IPS DF 4.7 (cell line): Measurements from ENCODE around the gene TTC36.
"Not testable (repeated sequence)": the region's sequence is repeated elsewhere in the genome, so short reads cannot be mapped to it uniquely, and the experiment has no call there.

ENCODE experiments used
- DNase-seq: peaks from one replicate; pipeline ENCODE4 v3.0.0-alpha.2; 2013; ENCODE audit warnings: low spot score; ENCODE audit errors: extremely low read depth

The TTC36 gene

DNA sequence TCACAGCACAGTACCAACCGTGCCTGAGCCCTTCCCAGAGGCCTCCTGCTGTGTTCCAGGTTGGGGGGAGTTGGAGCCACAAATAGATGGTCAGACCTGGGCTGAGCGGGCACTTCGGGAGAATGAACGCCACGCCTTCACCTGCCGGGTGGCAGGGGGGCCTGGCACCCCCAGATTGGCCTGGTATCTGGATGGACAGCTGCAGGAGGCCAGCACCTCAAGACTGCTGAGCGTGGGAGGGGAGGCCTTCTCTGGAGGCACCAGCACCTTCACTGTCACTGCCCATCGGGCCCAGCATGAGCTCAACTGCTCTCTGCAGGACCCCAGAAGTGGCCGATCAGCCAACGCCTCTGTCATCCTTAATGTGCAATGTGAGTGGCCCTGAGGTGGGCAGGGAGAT lies 4.8 kb downstream of the TTC36 start:
- no peak for DNase-seq

DNA sequence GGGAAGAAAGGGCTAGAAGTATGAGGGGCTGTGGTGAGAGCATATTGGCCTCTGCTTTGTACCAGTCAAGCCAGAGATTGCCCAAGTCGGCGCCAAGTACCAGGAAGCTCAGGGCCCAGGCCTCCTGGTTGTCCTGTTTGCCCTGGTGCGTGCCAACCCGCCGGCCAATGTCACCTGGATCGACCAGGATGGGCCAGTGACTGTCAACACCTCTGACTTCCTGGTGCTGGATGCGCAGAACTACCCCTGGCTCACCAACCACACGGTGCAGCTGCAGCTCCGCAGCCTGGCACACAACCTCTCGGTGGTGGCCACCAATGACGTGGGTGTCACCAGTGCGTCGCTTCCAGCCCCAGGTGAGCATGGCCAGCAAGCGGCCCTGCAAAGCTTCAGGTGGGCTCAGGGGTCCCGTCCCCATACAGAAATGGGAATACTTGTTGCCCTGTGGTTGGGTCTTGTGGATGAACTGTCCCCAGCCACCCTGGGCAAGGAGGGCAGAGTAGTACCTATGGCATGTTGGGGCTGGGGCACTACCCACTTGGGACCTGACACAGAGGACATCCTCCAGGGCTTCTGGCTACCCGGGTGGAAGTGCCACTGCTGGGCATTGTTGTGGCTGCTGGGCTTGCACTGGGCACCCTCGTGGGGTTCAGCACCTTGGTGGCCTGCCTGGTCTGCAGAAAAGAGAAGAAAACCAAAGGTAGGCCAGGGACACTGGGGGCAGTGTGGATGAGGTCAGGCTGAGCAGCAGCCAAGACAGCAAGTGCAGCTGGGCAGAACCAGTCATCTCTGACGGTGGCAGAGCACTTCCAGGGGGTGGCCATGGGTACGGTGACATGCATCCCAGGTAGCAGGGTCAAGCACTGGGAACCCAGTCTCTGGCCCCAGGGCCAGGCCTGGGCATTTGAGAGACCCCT lies 5.8 kb downstream of the TTC36 start:
- DNase-seq: no peak

DNA sequence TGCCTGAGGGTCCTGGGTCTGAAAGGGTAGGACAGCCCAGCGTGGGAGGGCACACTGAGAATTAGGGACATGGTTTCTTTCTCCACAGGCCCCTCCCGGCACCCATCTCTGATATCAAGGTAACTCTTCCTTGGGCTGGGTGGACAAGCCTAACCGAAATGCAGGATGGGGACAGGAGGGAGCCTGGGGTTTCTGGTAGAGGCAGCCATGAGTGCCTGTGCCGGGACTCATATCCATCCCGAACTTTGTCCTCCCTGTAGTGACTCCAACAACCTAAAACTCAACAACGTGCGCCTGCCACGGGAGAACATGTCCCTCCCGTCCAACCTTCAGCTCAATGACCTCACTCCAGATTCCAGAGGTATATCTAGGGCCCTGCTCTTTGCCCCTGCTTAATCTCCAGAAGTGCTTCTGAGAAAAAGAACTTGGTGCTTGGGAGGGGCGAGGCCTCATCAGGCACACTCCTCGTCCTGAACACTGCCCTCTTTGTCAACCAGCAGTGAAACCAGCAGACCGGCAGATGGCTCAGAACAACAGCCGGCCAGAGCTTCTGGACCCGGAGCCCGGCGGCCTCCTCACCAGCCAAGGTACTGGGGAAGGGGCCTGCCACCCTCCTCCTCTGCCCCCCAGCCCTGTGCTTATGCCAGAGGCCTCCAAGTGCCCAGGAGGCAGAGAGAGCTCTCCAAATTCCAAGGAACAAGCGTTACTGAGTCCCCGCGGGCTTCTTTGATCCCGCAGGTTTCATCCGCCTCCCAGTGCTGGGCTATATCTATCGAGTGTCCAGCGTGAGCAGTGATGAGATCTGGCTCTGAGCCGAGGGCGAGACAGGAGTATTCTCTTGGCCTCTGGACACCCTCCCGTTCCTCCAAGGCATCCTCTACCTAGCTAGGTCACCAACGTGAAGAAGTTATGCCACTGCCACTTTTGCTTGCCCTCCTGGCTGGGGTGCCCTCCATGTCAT lies 6.8 kb downstream of the TTC36 start:
- no peak for DNase-seq

DNA sequence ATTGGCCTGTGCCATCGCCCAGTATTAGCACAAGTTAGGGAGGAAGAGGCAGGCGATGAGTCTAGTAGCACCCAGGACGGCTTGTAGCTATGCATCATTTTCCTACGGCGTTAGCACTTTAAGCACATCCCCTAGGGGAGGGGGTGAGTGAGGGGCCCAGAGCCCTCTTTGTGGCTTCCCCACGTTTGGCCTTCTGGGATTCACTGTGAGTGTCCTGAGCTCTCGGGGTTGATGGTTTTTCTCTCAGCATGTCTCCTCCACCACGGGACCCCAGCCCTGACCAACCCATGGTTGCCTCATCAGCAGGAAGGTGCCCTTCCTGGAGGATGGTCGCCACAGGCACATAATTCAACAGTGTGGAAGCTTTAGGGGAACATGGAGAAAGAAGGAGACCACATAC lies 8.0 kb downstream of the TTC36 start:
- DNase-seq: no peak

DNA sequence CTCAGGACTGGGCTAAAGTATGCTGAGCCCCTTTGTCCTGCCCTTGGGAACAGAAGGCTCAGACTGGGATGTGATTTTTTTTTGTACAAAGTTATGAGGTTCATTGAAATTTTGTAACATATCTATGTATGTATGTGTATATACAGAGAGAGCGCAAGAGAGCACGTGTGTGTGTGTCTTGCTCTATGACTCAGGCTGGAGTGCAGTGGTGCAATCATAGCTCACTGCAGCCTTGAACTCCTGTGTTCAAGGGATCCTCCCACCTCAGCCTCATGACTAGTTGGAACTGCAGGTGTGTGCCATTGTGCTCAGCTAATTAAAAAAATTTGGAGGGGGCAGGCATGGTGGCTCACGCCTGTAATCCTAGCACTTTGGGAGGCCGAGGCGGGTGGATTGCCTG lies 9.5 kb downstream of the TTC36 start:
- DNase-seq: no peak

DNA sequence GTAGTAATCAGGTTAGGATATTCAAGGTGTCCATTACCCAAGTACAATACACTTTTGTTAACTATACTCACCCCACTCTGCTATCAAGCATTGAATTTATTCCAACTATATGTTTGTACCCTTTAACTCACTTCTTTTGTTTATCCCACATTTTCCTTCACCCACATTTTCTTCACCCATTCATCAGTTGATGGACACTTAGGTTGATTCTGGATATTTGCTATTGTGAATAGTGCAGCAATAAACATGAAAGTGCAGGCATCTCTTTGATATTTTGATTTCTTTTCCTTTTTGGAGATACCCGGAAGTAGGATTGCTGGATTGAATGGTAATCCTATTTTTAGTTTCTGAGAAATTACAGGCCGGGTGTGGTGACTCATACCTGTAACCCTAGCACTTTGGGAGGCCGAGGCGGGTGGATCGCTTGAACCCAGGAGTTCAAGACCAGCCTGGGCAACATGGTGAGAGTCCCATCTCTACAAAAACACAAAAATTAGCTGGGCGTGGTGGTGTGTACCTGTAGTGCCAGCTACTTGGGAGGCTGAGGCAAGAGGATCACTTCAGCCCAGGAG lies 10.2 kb downstream of the TTC36 start:
- DNase-seq: no peak

DNA sequence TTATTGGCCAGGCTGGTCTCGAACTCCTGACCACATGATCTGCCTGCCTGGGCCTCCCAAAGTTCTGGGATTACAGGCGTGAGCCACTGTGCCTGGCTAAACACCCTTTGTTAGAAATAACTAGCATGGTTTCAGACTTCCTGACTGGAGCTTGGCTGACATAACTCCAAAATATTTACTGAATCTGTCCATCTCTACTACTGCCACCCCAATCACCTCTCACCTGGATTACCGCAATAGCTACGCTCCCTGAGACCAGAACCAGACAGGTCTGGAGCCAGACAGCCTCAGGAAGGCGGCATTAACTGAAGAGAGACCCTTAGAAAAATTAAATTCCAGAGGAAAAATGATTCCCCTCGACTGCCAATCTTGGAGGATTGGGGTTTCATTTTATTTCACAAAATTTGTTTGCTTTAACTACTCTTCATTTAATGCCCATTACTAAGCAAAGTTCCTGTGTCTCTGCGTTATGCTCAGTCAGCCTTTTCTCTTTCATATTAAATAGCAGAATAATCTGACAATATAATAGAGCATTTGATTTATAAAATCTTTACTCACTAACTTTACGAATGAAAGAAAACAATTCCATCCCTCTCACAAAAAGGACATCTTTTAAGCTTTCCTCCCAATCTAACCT lies 16.9 kb downstream of the TTC36 start:
- no peak for DNase-seq

DNA sequence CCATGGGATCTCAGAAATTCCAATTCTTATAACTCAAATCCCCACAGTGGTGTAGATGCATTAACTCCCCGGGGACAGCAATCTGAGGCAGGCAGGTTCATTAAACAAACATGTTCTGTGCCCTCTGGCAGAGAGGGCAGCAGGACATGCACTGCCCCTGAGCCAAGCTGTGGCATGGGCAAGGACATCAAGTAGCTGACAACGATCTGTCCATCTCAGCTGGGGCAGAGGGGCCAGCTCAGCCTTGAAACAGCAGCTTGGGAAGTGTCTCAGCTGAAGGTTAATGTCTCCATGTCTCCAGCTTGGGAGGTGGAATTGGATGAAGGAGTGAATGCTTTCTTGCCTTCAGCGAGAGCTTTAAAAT lies 17.4 kb downstream of the TTC36 start:
- DNase-seq: no peak

DNA sequence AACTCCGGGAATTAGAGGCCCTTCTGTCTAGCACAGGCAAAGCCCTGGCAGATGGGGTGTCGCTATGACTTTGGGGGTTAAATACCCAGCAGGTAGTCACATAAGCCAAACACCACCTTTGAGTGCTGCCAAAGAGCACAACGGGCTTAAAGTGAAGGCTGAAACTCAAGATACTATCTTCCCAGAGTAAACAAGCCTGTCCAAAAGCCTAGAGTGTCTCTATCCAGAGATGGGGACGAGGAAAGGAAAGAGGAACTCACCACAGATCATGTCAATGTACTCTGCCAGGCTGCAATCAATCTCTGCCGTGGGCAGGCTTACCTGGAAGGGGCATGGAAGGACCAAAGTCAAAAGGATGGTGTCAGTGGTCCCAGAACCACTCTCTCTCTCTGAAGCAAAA lies 18.3 kb downstream of the TTC36 start:
- no peak for DNase-seq

DNA sequence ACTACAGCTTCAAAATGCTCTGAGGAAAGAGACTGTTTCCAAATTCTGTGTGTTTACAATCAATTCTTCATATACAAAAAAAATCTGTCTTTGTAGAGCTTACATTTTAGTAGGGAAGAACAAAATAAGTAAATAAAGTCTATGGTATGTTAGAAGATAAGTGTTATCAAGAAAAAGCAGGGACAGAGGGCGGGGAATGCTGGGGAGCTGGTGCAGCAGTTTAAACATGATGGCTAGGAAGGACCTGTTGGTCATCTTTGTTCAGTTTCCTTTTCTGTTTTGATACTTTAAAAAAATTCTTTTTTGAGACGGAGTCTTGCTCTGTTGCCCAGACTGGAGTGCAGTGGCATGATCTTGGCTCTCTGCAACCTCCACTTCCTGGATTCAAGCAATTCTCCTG lies 19.9 kb downstream of the TTC36 start:
- DNase-seq: no peak

DNA sequence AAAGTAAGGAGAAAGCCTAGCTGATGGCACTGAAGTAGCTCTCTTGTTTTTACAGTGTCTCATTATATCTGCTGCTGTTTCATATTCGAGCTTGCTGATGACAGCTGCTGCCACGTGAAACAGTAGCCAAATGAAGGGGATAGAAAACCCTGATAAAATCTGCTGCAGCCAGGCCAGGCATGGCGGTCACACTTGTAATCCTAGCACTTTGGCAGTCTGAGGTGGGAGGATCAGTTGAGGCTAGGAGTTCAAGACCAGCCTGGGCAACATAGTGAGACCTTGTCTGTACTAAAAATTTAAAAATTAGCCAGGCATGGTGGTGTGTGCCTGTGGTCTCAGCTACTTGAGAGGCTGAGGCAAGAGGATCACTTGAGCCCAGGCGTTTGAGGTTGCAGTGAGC lies 25.1 kb downstream of the TTC36 start:
- no peak for DNase-seq

DNA sequence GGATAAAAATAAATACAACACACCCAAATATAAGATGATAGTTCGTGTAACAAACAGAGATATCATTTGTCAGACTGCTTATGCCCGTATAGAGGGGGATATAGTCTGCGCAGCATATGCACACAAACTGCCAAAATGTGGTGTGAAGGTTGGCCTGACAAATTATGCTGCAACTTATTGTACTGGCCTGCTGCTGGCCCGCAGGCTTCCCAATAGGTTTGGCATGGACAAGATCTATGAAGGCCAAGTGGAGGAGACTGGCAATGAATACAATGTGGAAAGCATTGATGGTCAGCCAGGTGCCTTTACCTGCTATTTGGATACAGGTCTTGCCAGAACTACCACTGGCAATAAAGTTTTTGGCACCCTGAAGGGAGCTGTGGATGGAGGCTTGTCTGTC lies 33.5 kb downstream of the TTC36 start:
- no peak for DNase-seq

DNA sequence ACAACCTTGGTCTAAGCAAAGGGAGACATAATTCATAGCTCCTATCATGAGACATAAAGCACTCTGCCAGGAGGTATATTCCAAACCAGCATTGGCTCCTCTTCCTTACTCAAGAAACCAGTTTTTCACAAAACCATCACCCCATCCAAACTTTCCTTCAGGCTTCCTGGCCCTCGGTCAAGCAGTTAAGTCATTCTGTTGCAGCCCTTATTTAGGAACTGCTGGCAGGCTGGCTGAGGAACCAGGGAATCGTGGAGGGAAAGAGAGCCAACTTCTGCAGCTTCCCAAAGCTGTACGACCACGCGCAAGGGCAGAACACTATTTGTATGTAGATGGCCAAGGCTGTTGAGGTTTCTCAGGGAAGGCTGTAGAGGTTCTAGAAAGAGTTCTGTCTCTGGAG lies 37.8 kb downstream of the TTC36 start:
- no peak for DNase-seq

DNA sequence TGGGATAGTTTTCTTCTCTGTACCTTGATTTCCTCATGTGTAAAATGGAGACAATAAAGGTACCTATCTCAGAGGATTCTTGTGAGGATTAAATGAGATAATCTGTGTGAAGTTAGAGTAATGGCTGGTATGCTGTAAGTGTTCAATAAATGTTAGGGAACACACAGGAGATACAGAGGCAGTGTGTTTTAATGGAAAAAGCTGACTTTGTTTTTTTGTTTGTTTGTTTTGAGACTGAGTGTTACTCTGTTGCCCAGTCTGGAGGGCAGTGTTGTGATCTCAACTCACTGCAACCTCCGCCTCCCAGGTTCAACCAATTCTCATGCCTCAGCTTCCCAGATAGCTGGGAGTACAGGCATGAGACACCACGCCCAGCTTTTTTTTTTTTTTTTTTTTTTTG lies 42.4 kb downstream of the TTC36 start:
- DNase-seq: no peak

DNA sequence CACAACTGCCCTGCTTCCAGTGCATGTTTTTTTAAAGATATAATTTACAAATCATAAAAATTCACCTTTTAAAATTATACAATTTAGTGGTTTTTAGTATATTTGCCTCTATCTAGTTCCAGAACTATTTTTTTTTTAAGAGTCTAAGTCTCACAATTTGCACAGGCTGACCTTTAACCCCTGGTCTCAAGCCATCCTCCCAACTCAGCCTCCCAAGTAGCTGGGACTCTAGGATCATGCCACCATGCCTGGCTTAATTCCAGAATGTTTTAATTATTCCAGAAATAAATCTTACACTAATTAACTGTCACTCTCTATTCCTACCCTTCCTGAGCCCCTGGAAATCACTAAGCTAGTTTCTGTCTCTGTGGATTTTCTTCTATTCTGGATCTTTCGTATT lies 43.5 kb downstream of the TTC36 start:
- no peak for DNase-seq

DNA sequence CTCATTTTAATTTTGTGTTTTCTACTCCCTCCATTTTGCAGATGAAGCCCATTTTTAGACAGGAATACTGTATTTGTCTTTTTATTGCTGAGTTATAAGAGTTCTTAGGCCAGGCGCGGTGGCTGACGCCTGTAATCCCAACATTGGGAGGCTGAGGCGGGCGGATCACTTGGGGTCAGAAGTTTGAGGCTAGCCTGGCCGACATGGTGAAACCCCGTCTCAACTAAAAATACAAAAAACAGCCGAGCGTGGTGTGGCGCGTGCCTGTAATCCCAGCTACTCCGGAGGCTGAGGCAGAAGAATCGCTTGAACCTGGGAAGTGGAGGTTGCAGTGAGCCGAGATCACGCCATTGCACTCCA lies 44.4 kb downstream of the TTC36 start:
- DNase-seq: not testable (repeated sequence)

DNA sequence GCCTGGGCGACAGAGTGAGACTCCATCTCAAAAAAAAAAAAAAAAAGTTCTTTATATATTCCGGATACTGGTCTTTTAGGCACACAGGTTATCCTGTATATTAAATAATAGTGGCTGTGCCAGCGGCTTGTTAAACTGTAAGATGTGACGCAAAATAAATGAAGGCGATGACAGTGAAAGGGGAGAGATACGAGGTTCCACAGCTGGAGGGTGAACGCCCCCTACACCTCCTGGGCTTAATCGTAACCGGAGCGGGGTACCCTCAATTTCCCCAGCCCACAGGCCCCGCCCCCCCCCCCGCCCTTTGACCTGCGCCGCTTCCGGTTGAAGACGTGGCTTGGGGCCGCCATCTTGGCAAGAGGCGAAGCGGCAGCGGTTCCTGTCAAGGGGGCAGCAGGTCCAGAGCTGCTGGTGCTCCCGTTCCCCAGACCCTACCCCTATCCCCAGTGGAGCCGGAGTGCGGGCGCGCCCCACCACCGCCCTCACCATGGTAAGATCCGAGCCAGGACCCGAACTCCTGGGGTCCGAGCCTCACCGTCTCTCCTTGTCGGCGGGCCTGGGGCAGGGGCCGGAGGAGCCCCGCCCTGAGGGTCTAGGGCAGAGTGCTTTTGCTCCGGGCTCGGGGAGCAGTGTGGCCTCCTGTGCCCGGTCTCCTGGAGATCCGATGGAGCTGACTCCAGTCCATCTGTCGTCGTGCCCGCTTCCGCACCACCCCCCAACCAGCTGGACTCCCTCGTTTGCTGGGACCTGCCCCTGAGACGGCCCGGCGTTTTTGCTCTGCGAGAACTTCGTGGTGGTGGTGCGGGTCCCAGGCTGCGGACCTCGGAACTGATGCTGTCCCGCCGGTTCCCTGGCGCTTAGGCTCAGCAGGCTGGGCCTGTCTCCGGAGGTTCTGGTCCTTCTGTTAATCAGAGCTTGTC lies 45.0 kb downstream of the TTC36 start, which contains the start of gene ARCN1:
TSS of gene ARCN1 (plus strand) at position 349 of the 920 bp plus-strand sequence. CDS start at position 488, 139 bp downstream.
- peak; percentile 30 for DNase-seq

DNA sequence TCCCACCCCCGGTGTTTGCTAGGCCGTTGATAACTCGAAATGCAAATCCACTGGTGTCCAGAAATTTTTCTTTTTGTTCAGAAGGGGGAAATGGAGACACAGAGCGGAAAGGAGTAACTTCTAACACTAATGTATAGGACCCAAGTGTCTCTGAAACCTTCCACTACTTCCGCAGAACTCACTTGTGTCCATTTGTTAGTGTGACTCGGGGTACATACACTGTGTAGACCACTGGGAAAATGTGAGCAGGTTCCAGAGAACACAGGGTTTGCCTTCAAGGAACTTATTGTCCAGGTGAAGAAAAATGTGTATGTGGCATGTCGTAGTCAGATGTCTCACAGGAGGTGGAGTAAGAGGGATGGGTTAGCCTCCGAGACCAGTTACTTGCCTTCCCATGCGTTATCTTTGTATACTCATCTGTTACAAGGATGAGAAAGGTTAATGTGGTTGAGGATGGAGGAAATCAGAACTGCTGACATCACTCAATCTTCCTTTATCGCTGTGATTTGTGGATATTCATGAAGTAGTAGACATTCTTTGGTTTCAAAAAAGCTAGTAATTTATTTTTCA lies 45.8 kb downstream of the TTC36 start:
- no peak for DNase-seq

DNA sequence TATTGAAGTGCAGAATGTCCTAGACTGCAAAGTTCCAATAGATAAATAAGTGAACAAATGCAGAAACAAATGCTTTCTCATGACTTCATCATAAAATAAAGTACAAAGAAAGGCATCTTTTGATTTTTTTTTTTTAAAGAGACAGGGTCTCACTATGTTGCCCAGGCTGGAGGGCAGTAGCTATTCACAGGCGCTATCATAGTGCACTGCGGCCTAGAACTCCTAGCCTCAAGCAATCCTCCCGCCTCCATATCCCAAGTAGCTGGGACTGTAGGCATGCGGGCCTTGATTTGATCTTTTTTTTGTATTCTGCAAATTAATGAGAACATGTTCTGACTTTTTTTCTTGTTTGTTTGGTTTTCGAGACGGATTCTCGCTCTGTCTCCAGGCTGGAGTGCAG lies 47.4 kb downstream of the TTC36 start:
- DNase-seq: no peak

DNA sequence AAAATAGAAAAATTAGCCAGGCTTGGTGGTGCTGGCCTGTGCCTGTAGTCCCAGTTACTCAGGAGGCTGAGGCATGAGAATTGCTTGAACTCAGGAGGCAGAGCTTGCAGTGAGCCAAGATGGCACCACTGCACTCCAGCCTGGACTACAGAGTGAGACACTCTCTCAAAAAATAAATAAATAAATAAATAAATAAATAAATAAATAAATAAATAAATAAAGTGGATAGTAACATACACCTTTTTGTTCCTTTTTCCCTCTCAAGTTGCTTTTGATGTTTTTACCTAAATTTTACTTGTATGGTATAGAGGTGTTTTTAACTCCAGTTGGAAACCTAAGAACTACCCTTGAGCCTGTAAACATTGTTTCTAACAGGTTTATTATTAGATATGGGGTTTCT lies 50.7 kb downstream of the TTC36 start:
- not testable (repeated sequence) for DNase-seq
